Measurements from ENCODE around the gene COX19. TPM values are rescaled to one million over a fixed set of nuclear protein-coding genes. Genes with fewer than 3 reads are reported as not detected.

The COX19 gene
- total RNA-seq, 1 experiment from 2014 or later, result 12.3 TPM

DNA sequence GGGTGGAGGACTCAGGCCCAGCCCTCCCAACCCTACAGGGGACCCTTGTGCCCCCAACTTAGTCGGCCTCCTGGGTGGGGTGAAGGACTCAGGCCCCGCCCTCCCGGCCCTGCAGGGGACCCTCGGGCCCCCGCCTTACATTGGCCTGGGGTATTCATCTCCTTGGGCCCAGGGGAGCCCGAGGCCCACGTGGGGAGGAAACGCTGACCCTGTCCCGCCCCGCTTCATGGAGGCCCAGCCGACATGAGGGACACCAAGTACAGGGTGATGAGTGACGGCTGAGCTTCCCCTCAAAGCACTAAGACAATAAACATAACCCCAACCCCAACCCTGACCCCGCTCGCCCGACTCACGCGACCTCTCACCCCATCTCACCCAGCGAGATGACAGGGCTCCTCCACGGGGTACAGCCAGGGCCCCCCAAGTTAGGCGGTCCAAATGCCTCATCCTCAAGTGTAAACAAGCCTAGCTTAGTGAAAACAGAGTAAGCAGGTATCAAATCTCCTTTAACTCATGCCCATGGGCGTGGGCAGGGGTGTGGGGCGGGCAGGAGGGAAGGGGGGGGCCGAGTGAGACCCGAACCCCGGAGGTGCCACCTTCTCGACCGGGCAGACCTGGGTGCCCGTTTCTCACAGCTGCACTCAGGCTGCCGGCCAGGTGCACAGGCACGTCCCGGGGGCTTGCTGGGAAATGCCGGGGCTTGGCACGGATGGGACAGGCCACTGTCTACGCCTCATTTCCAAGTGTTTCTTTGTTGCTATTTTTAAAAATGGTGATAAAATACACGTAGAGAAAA, 15.8 kb upstream of the COX19 start:
- no peak overlapping the region for H3K23ac ChIP-seq (ENCODE audit: insufficient read length, low read depth, low read length)
- H4K5ac ChIP-seq (ENCODE audit: insufficient read length, low read depth, low read length), result no peak overlapping the region
- H2BK5ac ChIP-seq (ENCODE audit: insufficient read length, low read length), result no peak overlapping the region
- H3K27ac ChIP-seq (ENCODE audit: insufficient read length, low read depth, low read length), result no peak overlapping the region
- no peaks in the 10 kb centered on the region for H3K9me3 ChIP-seq (ENCODE audit: control insufficient read depth, low read depth, low read length)
- no peak overlapping the region for H3K14ac ChIP-seq (ENCODE audit: insufficient read depth, low read length)
- no peak overlapping the region for H3K4me2 ChIP-seq (ENCODE audit: insufficient read depth, insufficient read length, low read length)
- no peaks in the 10 kb centered on the region for H4K20me1 ChIP-seq (ENCODE audit: control insufficient read depth, insufficient read depth, insufficient read length)
- H4K91ac ChIP-seq (ENCODE audit: insufficient read length, low read depth, low read length), result no peak overlapping the region
- H2BK20ac ChIP-seq (ENCODE audit: low read depth, low read length, poor library complexity, severe bottlenecking), result no peak overlapping the region
- no peaks in the 10 kb centered on the region; a peak in 1 of 7 replicates for H3K36me3 Mint-ChIP-seq (ENCODE audit: insufficient read depth in 1 of 3, low read depth in 3 of 3)
- H3K79me2 ChIP-seq (ENCODE audit: insufficient read depth, low read length), result no peaks in the 10 kb centered on the region
- H3K27me3 ChIP-seq (ENCODE audit: insufficient read depth, low read length), result no peaks in the 10 kb centered on the region
- no peak overlapping the region for H2AK5ac ChIP-seq (ENCODE audit: insufficient read length, low read length)
- H3K9me3 Mint-ChIP-seq, result no peaks in the 10 kb centered on the region
- H2BK15ac ChIP-seq (ENCODE audit: low read depth, low read length), result no peak overlapping the region
- no peak overlapping the region for H2BK120ac ChIP-seq (ENCODE audit: low read depth, low read length, poor library complexity, severe bottlenecking)
- no peak overlapping the region for H3K4me3 Mint-ChIP-seq
- H3K56ac ChIP-seq (ENCODE audit: insufficient read length, low read depth, low read length), result no peak overlapping the region
- H3K23me2 ChIP-seq (ENCODE audit: insufficient read length, low read depth, low read length, poor library complexity, severe bottlenecking), result no peaks in the 10 kb centered on the region
- TF ChIP-seq, protein P1, sequence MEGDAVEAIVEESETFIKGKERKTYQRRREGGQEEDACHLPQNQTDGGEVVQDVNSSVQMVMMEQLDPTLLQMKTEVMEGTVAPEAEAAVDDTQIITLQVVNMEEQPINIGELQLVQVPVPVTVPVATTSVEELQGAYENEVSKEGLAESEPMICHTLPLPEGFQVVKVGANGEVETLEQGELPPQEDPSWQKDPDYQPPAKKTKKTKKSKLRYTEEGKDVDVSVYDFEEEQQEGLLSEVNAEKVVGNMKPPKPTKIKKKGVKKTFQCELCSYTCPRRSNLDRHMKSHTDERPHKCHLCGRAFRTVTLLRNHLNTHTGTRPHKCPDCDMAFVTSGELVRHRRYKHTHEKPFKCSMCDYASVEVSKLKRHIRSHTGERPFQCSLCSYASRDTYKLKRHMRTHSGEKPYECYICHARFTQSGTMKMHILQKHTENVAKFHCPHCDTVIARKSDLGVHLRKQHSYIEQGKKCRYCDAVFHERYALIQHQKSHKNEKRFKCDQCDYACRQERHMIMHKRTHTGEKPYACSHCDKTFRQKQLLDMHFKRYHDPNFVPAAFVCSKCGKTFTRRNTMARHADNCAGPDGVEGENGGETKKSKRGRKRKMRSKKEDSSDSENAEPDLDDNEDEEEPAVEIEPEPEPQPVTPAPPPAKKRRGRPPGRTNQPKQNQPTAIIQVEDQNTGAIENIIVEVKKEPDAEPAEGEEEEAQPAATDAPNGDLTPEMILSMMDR (conservative IDR thresholded peaks at IDR 0.05), result no peak
- H3K27me3 Mint-ChIP-seq (ENCODE audit: low read depth), result no peaks in the 10 kb centered on the region; the same call in 1 of the 2 replicates
- H3T11ph ChIP-seq (ENCODE audit: low read length), result no peak overlapping the region
- no peak overlapping the region for H3K18ac ChIP-seq (ENCODE audit: insufficient read length, low read depth, low read length)
- H2AFZ ChIP-seq (ENCODE audit: low read length), result no peak overlapping the region
- H3K79me1 ChIP-seq (ENCODE audit: insufficient read depth, low read depth, low read length, poor library complexity, severe bottlenecking), result no peaks in the 10 kb centered on the region
- H3K4ac ChIP-seq (ENCODE audit: low read depth, low read length), result no peak overlapping the region
- H3K4me1 ChIP-seq (ENCODE audit: insufficient read depth, low read length), result no peaks in the 10 kb centered on the region
- H3K27ac Mint-ChIP-seq, result peak overlapping the region in 2 of 3 experiments; percentile 55 to 81; a peak in 1 of 7 replicates
- no peak overlapping the region for H2BK12ac ChIP-seq (ENCODE audit: insufficient read length, low read depth, low read length)
- H3K9ac ChIP-seq (ENCODE audit: extremely low read depth, insufficient read length, low read length), result no peak overlapping the region
- WGBS (ENCODE audit: extremely low coverage, insufficient read length, low lambda C conversion rate), result no CpG with 5 or more reads among the region's 35 CpGs
- H3K4me1 Mint-ChIP-seq, result peaks cover 0 to 2% of the 10 kb centered on the region in 2 experiments; a peak in 2 of 4 replicates
- no peak for DNase-seq
- no peak overlapping the region for H4K8ac ChIP-seq (replicated peaks; ENCODE audit: insufficient read length, low read depth, low read length)

Measured in H9 (cell line).